Stimulated activated CD4-positive, alpha-beta T cell treated with anti-CD3 and anti-CD28 coated beads, Interleukin-12 subunit alpha, Interleukin-12 subunit beta, amount 100 ng/mL, for 24 hours (primary cell): ENCODE measurements around the gene CRYBG2.
"Not testable (repeated sequence)": the region's sequence is repeated elsewhere in the genome, so short reads cannot be mapped to it uniquely, and the experiment has no call there.

Source experiments
- DNase-seq, 2 experiments: peaks; one replicate each; pipeline ENCODE4 v3.0.0-alpha.2; 2020; ENCODE audit warnings: low read depth in 2 of 2

The CRYBG2 gene

GRCh38 chr1:26350701-26351589 lies 3.0 kb downstream of the CRYBG2 start:
- DNase-seq, result no peak

GRCh38 chr1:26350343-26350700 lies 3.6 kb downstream of the CRYBG2 start:
- no peak for DNase-seq

DNA sequence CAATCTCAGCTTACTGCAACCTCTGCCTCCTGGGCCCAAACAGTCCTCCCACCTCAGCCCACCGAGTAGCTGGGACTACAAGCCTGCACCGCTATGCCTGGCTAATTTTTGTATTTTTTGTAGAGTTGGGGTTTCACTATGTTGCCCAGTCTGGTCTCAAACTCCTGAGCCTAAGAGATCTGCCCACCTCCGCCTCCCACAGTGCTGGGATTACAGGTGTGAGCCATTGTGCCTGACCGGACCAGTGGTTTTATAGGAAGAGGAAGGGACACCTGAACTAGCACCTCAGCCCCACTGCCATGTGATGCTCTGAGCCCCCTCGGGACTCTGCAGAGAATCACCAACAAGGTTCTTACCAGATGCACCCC lies 4.1 kb downstream of the CRYBG2 start:
- DNase-seq, result no peak

- DNase-seq, result no peak
Observed at GRCh38 chr1:26349188-26349876, 4.6 kb downstream of the CRYBG2 start.

DNA sequence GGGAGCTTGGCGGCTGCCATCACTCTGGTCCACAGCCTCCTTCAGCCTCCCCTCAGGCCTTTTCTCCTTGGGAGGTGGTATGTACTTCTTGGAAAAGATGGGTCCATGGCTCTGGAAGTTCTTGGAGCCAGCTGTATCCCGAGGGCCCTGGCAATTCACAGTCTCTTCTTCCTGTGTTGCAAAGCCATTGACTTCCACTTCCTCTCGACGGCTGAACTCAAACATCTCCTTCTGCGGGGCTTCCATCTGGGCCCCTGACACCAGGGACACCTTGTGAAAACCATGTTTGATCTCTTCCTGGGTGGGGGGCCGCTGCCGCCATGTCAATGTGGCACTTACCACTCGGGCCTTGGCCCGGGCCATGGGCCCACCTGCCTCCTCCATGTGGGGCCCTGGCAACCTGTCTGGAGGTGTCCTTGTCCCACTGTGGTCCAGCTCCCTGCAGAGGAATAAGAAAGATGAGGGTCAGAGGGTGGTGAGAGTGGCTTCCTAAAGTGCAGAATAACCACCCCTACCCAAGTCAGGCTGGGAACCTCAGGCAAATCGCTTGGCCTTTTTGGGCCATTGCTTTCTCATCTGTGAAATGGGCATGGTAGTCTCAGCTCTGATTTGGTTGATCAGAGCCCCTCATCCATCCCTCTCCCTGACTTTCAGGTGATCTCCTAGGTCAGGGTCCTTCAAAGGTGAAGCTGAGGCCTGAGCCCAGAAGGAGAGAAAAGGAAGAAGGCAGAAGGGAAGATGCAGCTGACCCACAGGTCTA lies 7.5 kb downstream of the CRYBG2 start:
- DNase-seq, result no peak

- no peak for DNase-seq
Observed at GRCh38 chr1:26345718-26346117, 8.2 kb downstream of the CRYBG2 start.

DNA sequence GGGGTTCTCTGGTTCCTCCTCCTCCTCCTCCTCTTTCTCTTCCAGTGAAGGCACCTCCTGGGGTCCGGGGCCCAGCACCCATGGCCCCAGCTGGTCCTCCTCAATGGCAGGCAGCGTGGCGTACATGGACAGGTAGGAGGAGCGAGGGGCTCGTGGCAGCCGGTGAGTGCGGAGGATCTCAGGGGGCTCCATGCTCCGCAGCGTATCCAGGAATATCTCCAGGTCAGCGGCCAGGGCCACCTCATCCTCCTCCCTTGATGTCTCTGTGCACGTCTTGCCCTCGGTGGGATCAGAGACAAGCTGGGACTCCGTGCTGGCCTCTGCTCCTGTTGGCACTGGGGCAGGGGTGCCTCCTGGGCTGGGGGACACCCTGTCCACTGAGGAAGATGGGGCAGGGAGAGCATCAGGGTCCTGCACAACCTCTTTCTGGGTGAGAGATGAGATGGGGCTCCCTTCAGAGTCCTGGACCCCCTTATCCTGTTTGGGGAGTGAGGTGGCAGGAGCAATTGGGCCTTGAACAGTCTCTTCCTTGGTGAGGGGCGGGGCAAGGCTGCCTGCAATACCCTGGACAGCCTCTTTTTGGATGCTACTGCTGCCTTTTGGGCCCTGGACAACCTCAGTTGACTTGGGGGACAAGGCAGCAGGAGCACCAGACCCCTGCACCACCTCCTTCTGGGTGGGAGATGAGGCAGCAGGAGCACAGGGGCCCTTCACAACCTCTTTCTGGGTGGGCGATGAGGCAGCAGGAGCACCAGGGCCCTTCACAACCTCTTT lies 9.6 kb downstream of the CRYBG2 start:
- no peak for DNase-seq

DNA sequence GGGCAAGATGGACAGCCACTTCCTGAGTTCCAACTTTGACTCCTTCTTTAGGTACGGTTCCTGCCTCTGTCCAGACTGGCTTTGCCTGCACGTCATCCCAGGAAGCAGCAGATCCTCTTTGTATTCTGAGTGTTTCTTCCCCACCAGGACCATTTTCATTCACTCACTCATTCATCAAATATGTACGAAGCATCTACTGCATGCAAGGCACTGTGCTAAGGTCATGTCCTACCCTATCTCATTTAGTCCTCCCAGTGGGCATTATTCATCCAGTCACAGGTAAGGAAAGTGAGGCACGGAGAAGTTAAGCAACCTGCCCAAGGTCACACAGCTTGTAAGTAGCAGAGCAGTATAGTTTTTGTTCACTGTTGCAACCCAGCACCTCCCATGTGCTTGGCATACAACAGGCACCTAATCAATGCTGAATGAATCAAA lies 13.9 kb downstream of the CRYBG2 start:
- no peak for DNase-seq

- DNase-seq, result no peak
Observed at GRCh38 chr1:26338670-26339069, 15.3 kb downstream of the CRYBG2 start.

- DNase-seq, result no peak
Observed at GRCh38 chr1:26337625-26338024, 16.3 kb downstream of the CRYBG2 start.

GRCh38 chr1:26337206-26337535 lies 16.8 kb downstream of the CRYBG2 start:
- no peak for DNase-seq

DNA sequence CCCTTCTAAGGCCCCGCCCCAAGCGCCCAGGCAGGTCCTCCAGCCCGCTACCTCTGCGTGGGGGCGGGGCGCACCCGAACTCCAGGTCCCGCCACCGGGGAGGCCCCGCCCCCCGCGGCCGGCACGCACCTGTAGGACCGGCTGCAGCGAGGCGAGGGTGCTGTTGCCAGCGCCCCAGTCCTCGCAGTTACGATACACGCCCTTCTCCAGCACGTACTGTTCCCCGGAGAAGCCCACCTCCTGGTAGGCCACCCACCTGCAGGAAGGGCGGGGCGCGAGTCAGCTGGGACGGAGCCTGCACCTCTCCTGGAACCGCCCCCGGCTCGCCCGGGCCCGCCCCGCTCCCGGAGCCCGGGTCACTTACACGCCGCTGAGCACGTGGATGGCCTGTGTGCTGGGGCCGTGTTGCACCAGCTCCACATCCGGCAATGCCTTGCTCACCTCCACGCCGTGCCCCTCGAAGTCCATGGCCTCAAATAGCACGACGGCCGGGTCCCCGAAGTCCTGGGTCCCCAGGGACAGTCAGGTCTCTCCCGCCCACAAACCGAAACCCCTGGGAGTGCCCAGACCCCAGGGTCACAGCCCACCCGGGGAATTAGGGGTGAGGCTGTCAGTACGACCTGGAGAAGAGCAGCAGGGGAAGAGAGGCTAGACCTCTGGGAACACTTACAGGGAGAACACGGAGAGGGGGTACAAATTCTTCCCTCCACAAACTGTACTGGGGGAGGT lies 17.3 kb downstream of the CRYBG2 start:
- DNase-seq, result peak; percentile 62 to 84

DNA sequence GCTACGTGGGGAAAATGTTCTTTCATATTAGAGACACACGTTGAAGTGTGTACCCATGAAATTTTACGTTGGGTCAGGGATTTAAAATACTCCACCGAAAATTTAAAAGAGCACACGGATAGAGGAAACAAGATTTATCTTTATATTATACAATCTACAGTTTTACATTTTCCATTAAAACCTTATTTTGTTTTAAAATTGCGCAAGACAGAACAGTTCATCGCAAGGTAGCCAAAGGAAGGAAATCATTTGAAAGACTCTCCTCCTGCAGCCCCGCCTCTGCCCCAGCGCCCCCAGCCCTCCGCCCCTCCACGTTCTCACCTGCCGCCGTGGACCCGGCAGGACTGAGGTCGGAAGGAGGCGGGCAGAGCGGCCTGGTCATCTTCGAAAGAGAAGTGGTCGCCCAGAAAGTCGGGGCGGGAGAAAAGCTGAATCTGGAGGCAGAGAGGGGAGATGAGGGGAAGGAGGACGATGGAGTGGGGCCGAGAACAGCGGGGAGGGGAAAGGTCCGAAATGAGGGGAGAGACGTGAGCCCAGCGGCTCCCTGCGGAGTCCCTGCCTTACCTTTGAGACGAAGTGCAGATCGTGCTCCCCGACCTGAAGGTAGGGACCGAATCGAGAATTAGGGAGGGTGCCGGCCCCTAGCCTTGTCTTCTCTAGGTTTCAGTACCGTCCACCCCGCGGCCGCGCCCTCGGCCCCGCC lies 18.0 kb downstream of the CRYBG2 start:
- no peak for DNase-seq

GRCh38 chr1:26333312-26333711 lies 20.6 kb downstream of the CRYBG2 start:
- DNase-seq, result not testable (repeated sequence)

GRCh38 chr1:26330276-26330675 lies 23.7 kb downstream of the CRYBG2 start:
- no peak for DNase-seq

DNA sequence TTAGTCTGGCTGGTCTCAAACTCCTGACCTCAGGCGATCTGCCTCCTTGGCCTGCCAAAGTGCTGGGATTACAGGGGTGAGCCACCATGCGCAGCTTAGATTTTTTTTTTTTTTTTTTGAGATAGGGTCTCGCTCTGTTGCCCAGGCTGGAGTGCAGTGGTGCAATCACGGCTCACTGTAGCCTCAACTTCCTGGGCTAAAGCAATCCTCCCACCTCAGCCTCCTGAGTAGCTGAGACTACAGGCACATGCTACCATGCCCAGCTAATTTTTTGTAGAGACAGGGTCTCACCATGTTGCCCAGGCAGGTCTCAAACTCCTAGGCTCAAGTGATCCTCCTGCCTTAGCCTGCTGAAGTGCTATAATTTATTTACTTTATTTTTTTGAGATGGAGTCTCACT lies 24.6 kb downstream of the CRYBG2 start:
- not testable (repeated sequence) for DNase-seq

GRCh38 chr1:26328597-26328996 lies 25.3 kb downstream of the CRYBG2 start:
- DNase-seq, result no peak

DNA sequence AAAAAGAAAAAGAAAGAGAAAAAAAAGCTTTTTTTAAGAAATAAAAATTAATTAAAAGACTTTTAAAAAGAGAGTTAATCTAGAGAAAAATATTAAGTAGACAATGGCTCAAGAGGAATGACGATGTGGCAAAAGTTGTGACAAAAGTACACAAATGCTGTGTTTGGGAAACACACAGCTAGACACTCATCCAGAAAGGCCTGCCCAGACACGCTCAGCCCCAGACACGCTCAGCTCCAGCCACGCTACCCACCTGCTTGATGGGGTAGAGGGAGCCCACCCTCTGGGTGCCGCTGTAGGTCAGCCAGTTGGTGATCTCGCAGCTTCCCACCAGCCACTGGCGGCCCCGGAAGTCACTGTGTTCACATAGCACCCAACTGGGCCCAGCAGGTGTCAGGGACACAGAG lies 26.0 kb downstream of the CRYBG2 start:
- no peak for DNase-seq

- DNase-seq, result no peak
Observed at GRCh38 chr1:26324550-26324949, 29.4 kb downstream of the CRYBG2 start.

DNA sequence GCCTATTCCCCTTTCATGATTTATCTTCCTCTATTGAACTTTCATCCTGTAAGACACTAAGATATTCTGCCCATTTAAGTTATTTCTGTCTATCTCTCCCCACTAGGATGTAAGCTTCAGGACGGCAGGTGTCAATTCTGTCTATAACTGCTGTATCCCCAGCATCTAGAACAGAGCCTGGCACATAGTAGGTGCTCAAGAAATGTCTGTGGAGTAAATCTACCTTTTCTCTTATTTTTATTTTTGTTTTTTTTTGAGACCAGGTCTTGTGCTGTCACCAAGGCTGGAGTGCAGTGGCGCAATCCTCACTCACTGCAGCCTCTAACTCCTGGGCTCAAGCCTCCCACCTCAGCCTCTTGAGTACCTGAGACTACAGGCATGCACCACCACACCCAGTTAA lies 30.5 kb downstream of the CRYBG2 start:
- no peak for DNase-seq

GRCh38 chr1:26322042-26322331 lies 31.9 kb downstream of the CRYBG2 start:
- no peak for DNase-seq
